HG03175 (cell line): ENCODE data around the gene CADPS2.

Experiments
- ATAC-seq: cut with Tn5 transposase; IDR thresholded peaks from one replicate; pipeline ENCODE4 v1.9.1; 2021; ENCODE audit warnings: mild to moderate bottlenecking, moderate library complexity; ENCODE audit not compliant: unreplicated experiment

Gene CADPS2

DNA sequence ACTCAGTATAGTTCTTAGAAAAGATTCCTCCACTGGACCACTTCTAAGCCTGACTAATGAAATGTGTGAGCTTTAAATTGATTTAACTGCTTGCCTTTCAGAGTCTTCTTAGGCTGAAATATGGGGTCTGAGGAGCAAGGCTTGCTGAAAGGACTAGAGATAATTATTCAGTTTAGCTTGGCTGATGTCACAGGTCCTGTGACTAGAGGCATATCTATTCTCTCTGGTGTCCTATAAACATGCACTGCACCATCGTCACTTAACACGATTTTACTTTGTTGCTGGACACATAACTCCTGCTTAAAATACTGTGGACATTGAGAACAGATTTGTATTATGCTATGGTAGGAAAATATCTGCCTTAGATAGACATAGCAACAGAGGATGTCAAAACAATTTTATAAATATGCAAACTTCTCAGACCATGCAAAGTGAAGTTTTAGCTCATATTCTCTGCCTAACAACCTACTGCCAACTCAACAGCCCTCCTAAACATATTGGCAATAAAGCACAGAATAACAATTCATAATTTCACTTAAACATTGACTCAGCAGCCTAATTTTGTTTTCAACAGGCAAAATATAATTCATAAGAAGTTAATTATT is 267.6 kb downstream of the CADPS2 start:
- no peak for ATAC-seq

DNA sequence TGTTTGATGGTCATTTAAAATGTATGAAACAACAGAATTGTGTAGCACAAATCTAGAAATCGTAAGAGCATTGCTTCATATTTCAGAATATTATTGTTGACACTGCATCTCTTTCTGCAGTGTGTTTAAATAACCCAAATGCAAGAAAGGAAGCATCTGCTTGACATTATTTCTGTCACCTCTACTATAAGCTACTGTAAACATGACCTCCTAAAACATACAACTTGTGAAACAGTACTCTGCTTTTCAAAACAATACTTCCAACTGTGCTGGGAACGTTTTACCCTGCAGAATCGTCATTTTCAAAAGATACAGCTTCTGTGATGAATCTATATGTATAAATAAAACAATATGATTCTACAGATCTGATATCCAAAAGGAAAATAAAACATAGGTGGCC is 269.3 kb downstream of the CADPS2 start:
- ATAC-seq = no peak

DNA sequence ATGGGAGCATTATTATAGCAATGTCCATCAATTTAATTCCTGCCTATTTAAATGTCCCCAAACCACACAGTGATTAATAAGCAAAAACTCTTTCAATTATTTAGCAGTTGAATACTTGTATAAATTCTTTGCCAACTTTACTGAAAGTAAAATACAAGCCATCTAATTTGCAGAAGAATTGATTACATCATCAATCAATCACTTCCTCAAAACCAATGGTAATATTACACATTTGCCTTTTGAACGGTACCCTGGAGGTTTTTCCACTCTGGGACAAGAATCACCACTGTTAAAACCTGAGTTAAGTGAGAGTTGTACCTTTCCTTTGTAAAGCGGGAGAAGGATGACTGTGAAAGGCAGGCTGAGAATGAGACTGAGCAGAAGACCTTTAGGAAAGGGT is 280.3 kb downstream of the CADPS2 start:
- ATAC-seq = no peak

DNA sequence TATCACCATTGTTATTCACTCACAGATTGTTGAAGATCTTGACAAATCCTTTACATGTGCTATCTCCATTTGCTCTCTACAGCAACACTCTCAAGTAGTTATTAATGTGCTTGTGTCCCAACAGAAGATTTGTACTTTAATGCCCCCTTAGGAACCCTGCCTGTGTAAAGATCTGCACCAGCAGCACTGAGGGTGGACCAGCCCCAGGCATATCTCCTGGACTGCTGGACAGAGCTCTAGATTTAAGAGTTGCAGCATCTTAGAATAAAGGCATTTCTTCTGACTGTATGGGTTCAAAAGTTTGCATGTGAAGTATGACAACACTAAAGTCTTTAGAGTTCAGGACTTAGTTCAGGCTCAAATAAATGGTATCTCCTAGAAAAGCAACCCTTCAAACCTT is 282.0 kb downstream of the CADPS2 start:
- no peak for ATAC-seq

DNA sequence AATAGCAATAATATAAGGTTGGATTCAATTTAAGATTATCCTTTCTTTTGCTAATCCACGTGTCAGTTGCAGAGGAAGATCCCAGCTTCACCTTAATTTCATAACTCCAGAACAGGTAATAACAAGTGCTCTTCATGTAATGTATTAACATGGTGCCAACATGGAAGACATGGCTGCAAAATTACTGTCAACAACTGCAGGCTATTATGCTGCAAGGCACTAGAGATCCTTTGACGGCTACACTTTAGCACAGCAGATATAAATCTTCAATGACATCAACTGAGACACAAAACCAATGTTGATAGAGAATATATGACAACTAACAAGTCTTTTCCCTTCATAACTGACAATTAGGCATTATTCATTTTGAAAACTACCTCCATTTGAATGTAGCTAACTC is 283.5 kb downstream of the CADPS2 start:
- no peak for ATAC-seq

DNA sequence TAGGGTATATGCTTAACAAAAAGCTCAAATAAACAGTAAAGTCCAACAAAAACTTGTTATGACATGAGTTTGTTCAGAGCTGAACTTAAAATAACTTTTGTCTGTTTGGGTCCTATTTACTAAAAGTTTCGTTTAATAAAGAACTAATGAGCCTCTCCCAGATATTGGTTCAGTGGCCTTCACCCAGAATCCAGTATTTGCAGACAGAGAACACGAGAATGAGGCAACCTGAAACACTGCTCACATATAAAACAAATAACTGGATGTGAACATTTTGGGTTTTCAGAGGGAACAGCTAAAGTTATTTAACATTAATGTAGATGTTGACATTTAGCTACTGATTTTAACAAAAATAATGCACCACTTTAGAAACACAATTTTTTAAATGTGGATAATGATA is 285.6 kb downstream of the CADPS2 start:
- no peak for ATAC-seq

DNA sequence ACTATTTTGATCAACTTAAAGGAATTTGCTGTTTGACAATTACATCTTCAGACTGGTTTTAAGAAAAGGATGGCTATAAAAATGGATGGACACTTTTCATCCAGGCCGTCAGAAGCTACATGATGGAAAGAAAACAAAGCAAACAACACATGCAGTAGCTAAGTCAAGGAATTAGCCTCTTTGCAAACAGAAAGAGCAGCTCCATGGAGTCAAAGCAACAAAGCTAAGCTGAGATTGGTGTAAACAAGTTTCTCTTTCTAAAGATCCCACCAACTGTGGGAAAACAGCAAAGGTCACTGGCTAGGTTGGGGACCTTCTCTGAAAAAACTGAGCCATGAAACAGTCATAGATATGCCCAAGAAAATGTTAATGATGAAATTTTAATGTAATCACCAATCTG is 286.2 kb downstream of the CADPS2 start:
- ATAC-seq = no peak

DNA sequence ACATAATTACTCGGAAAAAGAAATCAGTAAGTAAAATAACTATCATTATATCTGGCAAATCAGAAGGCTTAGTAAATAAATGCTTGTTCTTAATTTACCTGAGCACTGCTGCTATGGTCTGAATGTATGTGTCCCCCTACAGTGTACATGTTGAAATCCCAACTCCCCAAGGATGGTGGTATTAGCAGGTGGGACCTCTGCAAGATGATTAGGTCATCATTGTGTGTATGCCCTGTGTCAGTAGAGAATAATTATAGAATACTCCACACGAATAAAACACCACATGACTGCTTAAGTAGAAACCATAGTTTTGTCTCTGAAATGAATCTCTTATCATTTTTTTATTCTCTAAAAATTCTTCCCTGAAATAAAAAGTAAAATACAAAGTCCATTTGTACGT is 289.0 kb downstream of the CADPS2 start:
- ATAC-seq = no peak

DNA sequence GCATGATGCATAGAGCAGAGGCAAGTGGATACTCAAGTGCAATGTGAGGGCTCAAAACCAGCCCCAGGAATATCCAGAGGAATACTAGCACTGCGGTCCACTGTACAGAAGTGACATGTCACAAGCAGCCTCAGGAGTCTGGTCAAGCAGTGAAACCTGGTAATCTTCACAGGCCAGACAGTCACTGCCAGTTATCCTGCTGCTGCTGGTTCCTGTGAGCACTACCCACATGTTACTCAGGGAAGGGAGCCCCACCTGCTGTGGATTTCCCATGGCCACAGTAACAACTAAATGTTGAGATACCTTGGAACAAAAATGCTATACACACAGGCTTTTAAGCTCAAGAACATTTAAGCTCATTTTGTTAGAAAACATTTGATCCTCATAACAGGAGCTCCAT is 290.4 kb downstream of the CADPS2 start:
- no peak for ATAC-seq

DNA sequence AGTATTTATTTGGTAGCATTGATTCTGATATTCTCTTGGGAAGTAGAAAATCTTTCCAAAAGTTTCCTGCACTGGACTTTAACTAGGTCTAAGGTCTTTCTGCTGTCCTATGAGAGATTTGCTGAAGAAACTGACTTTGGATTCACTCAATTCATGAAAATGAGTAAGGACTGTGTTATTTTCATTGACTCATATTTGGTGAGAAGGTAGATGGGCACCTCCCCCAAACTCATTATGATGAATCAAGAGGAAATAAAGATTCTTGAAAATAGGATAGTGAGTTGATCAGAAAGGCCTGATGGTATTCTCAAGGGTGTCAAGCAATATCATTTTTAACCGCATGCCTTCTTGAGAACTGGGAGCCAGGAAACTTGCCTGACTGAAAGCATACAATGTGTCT is 297.6 kb downstream of the CADPS2 start:
- ATAC-seq = no peak

DNA sequence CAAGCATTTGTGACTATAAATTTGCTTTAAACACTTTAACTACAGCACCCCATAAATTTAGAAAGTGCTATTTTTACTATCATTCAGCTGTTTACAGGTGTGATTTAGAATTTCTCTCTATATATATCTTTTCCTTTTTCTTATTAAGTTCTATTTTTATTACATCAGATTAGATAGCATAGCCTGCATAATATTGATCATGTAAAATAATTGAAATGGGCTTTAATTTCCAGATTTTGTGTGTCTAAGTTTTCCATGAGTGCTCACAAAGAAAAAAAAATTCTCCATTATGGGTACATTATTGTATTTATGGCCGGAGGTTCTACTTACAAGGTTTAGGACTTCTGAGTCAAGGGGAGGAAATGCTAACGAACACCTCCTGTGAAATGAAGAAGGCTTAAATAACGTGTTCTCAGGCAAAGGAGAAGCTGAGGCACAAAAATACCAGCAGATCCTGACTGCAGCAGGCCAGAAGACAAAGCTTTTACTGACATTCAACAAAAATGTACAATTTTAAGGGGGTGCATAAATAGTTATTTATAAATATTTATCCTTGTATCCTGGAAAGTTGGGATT is 301.5 kb downstream of the CADPS2 start:
- no peak for ATAC-seq

DNA sequence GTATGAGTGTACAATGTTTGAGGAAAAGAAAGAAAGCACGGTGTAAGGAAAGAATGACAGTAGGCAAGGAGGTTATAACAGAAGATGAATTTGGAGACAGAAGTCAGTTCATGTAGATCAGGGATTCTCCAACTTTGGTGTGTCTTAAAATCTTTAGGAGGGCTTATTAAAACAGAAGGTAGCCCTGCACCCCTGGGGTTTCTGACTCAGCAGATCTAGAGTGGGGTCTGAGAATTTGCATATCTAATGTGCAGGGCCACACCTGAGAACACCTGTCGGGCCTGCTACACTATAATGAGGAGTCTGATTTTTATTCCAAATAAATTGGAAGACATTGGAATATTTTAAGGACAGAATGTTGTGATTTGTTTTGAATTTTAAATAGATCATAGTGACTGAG is 307.9 kb downstream of the CADPS2 start:
- no peak for ATAC-seq

DNA sequence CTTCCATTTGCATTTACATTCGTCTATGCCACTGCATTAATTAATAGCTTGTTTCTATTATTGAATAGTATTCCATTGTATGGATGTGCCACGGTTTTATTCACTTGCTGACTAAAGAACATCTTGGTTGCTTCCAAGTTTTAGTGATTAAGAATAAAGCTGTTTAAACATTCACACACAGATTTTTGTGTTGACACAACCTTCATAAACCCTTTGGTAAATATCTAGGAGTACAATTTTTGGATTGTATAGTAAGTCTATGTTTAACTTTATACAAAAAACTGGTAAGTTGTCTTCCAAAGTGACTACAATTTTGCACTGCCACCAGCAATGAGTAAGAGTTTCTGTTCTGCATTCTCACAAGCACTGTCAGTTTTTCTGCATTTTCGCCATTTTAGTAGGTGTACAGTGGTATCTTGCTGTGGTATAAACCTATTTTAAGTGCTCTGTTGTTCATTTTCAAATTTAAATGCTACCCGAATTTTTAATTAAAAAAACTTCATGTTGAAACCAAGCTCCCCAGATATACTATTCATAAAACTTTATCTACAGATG is 308.7 kb downstream of the CADPS2 start:
- no peak for ATAC-seq

DNA sequence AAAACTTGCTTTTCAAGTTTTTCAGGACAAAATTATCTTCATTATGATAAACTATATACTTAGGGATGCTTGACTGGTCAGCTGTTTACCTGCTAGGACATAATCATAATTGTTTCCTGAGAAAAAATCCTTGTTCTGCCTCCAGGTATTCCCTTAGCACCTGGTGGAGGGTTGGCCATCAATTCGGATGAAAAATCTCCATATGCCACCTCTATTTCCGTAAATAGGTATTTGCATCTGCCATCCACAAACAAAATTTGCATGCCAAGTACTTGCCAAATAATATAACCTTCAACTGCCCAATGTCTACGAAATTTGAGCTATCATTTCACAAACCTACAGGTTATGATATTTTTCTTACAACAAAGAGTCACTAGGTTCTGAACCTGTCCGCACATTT is 313.6 kb downstream of the CADPS2 start:
- no peak for ATAC-seq

DNA sequence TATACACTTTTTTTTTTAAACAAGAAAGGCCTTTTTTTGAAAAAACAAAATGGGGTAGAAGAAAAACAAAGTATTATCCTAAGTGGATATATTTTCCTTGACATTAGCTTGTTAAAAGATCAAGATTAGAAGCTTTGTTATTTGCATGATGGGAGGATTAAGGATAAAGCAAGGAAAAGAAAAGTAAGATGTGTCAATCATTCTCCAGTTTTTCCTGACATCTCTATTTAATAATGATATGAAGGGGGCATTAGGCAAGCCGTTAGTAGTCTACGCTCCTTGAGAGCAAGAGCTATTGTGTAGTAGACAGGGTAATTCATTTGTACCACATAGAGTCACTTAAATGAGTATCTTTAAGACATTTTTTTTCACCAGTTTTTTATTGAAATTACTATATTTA is 324.9 kb downstream of the CADPS2 start:
- no peak for ATAC-seq

DNA sequence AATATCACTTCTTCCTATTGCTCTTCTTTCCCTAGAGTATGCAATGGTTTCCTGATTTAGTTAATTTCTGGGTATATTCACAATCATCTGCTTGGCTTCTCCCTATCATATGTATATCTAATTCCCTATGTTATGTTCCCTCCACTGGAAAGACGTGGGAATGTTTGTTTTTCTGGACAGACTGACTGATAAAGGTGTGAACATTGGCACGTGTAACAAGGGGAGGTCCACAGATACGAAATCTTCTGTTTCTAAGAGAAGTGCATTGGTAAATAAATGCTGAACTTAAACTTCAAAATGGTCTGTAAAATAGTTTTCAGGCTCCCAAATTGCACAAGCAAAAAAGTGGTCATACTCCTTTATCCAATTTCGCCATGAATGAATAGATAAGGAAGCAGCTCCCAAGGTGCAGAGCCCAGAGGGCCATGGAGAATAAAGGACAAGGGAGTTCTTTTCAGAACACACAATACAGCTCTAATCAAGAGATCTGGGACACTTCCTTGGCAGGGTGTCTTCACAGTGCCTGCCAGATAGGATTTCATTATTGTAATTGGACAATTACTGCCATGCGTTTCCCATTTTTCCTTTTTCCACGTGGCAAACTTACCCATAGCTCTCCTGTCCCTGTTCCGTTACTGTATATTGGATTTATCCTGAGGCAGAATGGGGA is 329.3 kb downstream of the CADPS2 start:
- ATAC-seq = no peak

DNA sequence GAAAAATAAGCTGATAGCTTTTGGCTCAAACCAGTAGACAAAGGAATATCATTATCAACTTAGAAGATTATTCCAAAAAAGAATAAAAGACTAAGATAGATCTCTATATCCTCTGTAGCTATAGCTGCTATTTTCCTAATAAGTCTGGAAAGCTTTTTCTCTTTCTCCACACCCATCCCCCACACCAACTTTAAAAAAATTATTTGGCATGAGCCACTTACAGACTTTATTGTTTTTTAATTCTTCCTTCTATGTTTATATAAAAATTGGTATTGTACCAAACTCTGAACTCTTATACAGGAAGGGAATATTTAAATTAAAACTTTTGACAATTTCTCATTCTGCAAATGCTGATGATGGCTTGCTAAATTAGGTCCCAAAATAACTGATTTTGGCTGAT is 330.0 kb downstream of the CADPS2 start:
- ATAC-seq = no peak

DNA sequence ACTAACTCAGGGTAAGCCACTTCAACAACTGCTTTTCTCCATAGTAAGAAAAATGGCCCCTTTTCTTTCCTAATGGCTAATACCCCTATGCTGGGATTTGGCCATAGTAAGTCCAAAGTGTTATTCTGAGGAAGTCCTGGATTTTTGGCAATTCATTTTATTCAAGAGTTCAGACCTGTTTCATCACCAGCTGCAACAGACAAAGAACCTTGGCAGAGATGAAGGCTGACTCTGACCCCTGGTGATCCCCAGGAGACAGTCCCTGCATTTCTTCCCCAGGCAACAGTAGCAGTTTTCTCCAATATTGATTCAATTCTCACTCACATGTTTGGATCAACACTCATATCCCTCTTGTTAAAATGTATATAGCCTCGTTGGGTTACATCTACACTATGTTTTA is 332.5 kb downstream of the CADPS2 start:
- ATAC-seq = no peak

DNA sequence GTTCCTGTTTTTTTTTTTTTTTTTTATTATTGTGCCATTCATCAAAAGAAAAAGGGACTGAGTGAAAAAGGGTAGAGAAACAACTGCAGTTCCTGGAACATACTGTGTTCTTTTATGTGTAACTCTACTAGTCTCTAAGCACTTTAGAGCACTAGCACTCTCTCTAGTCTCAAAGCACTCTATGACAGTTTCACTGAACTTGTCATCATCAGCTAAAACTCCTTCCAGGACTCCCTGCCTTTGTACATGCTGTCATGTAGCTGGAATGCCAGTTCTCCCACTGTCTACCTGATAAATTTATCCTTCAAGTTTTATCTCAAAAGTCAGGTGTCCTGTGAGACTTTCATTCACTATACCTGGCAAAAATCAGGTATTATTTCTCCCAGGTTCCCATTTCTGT is 333.5 kb downstream of the CADPS2 start:
- ATAC-seq = no peak

DNA sequence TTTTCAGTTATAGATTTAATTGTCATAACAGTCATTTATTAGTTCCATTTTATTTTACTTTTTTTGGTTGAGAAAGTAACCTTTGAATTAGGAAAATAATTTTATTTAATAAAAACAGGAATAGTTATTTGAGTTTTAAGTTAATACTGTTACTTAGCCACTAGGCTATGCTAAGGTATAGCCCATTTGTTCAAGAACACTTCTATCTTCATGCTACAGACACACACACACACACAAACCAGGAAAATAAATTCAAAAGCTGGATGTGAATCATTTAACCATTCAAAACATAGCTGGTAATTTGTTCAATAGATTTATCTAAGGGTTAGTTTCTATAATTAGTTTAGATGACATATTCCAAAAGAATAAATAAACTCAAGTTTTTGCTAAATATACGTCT is 335.7 kb downstream of the CADPS2 start:
- ATAC-seq = no peak

DNA sequence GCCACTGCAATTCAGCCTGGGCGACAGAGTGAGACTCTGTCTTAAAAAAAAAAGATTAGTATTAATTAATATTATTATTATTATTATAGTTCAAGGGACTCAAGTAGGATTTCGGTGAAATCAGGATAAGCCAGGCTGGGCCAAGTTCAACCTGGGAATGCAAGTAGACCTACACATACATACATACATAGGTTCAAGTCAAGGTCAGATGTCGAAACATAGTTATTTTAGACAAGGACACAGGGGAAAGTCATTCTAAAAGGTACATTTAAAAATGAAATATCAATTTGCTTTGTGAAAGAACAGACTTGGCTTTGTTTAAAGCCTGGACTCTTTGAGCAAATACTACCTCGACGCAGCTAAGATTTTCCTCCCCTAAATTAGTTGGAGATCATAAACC is 336.7 kb downstream of the CADPS2 start:
- no peak for ATAC-seq

DNA sequence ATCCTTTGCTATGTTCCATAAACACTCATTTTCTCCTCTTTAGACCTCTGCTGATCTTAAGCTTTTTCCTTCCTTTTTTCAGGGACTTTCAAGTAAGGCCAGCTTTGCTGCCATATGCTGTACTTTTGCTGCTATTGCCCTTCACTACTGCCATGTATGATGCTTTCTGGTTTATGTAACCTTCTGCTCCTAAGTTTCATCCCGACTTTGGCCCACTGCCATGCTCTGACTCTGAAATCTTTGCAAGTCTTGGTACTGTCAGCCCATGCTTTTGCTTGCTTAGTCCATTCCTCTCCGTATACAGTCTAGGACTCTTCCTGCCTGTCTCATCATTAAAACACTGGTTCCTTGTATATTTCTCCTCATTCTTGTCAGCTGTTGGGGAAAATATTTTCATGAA is 339.8 kb downstream of the CADPS2 start:
- no peak for ATAC-seq
